ENCODE results near the gene METAP1.
"Not testable (repeated sequence)": the region's sequence is repeated elsewhere in the genome, so short reads cannot be mapped to it uniquely, and the experiment has no call there.

Gene METAP1

DNA sequence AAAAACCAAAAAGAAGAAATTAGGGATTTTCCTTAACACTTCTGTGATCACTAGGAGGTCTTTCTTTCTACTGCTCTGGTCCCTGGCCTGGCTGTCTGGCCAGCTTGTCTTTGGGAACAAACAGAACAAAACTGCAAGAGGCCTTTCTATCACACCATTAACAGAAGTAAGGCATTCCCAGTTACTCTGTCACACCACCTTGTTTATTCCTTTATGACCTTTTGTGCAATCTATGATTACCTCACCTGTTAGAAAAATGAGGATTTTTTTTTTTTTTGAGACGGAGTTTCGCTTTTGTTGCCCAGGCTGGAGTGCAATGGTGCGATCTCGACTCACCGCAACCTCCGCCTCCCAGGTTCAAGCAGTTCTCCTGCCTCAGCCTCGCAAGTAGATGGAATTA lies 3.0 kb downstream of the METAP1 start:
- DNase-seq = no peak

DNA sequence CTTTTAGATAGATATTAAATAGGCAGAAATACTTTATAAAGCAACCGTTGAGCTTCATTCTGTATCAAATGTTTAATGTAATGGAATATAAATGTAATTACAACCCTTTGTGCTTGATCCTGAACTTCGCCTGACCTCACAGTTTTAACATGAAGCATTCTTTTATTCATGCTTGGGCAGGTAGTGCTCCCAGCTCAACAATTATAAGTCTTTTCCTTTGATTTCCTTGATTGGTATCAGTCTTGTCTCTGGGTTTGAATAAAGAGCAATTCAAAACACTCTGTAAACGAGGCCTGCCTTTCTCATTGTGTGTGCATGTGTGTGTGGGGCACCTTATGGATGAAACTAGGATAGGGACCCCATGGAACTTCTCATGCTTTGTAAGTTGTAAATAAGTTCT lies 6.8 kb downstream of the METAP1 start:
- no peak for DNase-seq

- DNase-seq = no peak
These were observed 12.5 kb downstream of the METAP1 start for GRCh38 chr4:99008051-99008450.

- DNase-seq = no peak
These were observed 16.4 kb downstream of the METAP1 start for GRCh38 chr4:99011910-99012309.

DNA sequence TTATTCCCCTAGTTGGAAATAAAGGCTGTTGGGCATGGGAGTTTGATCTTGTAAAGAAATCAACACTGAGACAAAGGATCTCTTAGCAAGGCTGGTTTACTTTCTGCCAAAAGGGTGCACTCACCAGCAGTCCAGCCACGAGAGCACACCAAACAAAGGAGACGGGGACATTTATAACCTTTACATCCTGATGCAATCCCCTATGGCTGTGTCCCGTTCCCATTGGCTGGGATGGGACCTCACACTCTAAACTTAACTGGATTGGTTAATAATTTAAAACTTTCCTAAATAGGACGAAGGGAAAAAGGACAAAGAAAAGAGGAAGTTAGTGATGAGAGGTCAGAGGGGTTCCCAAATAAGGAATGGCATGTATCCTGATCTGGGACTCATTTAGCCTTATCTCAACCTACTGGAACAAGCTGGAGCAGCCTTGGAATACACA lies 17.9 kb downstream of the METAP1 start:
- no peak for DNase-seq

DNA sequence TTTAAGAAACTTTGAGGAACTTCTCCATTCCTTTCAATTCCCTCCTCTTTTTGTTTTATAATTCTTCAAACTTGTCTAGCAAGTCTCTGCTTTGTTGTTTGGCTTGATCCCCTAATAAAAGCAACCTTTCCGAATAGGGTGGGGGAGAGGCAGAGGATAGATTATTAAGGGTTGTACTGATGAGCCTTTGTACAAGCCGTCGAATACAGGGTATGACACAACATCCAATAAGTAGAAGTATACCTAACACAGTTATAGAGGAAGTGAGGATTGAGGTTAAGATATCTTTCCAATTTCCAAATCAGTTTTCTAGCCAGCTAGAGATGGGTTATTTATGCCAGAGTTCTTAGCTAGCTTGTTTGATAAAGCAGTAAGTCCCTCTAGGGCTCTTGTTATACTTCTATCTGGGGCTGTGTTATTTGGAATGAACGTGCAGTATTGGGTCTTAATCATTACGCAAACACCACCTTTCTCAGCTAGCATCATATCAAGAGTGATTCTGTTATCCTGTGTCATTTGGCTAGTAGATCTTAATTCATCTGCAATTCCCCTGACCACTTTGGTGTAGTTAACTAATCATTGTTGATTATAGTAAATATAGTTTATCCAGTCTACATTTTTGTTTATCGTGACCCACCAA lies 18.5 kb downstream of the METAP1 start:
- DNase-seq = no peak

DNA sequence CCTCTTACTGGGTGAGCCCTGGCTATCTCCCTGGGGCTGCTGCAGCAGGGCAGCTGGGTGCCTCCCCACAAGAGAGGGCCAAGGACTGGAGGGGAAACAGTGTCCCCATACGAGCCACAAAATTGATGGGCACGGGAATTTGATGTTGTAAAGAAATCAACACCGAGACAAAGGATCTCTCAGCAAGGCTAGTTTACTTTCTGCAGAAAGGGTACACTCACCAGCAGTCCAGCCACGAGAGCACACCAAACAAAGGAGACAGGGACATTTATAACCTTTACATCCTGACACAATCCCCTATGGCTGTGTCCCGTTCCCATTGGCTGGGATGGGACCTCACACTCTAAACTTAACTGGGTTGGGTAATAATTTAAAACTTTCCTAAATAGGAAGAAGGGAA lies 25.9 kb downstream of the METAP1 start:
- DNase-seq = no peak

DNA sequence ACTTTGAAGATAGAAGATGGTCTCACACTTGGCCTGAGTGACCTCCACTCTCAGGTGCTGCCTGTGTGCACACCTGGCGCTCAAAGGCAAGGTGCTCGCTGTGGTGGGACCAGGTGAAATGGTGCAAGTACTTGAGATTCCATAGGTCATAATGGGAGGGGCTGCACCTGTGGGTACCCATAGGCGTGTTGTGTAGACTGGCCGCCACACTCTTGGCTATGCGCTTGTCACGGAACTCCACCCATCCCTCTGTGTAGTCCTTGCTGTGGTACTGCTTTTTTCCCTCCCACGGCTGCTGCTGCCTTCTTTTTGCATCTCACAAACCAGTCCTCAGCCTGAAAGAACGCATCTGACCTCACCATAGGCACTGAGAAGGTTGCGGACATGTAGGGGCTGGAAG lies 27.0 kb downstream of the METAP1 start:
- DNase-seq = no peak

GRCh38 chr4:99023800-99024251 lies 28.3 kb downstream of the METAP1 start:
- DNase-seq = not testable (repeated sequence)

- no peak for DNase-seq
These were observed 29.2 kb downstream of the METAP1 start for GRCh38 chr4:99024481-99025275.

DNA sequence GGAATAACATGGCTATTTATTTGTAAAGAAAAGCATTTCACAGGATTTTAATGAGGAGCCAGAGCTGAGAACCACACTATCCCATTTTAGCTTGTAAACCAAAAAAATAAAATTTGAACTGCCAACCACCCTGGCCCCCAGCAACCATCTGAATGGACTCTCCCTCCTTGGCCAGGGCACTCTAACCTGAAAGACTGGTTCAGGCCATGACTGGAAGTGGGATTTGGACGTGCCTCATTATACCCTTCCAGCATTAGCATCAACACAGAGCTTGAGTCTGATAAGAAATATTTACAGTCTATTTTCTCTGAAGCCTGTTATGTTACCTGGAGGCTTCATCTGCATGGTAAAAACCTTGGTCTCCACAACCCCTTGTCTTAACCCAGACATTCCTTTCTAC lies 30.0 kb downstream of the METAP1 start:
- no peak for DNase-seq

DNA sequence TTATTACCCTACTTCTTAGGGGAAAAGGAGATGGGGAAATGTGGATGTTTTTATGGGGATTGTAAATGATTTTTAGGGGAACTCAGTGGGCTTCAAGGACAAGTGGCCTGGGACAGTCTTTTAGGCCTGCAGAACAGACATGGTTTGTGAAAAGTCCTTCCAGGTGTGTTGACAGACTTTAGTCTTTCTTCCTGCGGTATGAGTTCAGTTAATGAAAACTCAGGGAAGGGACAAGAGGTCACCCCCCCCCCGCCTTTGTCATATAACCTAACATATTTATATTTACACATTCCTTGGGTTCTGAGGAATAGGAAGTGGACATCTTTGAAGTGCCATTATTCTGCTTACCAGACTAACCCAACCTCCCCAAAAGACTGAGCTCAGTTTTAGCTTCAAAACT lies 31.8 kb downstream of the METAP1 start:
- no peak for DNase-seq

- DNase-seq = no peak
These were observed 32.7 kb downstream of the METAP1 start for GRCh38 chr4:99028187-99028586.

- no peak for DNase-seq
These were observed 33.7 kb downstream of the METAP1 start for GRCh38 chr4:99029018-99029735.

GRCh38 chr4:99029852-99030251 lies 34.3 kb downstream of the METAP1 start:
- DNase-seq = no peak

- no peak for DNase-seq
These were observed 38.4 kb downstream of the METAP1 start for GRCh38 chr4:99033956-99034355.

GRCh38 chr4:99038213-99038612 lies 42.7 kb downstream of the METAP1 start:
- DNase-seq = no peak

- DNase-seq = no peak
These were observed 47.8 kb downstream of the METAP1 start for GRCh38 chr4:99043346-99043745.

- DNase-seq = no peak
These were observed 52.2 kb downstream of the METAP1 start for GRCh38 chr4:99047710-99048109.

- DNase-seq = no peak
These were observed 57.4 kb downstream of the METAP1 start for GRCh38 chr4:99052902-99053301.

DNA sequence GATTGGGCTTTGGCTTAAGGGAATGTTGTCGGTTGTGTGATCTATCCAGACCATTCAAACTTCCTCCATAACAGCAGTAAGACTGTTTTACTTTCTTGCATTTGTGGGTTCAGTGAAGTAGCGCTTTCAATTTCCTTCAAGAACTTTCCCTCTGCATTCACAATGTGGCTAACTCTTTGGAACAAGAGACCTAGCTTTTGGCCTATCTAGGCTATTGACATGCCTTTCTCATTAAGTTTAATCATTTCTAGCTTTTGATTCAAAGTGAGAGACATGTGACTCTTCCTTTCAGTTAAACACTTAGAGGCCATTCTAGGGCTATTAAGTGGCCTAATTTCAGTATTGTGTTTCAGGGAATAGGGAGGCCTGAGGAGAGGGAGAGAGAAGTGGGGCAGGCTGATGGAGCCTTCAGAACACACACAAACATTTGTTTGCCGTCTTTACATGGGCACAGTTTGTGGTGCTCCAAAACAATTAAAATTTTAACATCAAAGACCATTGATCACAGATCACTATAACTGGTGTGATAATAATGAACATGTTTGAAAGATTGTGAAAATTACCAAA lies 59.0 kb downstream of the METAP1 start:
- DNase-seq = no peak

- DNase-seq = no peak
These were observed 62.7 kb downstream of the METAP1 start for GRCh38 chr4:99058228-99058627.

DNA sequence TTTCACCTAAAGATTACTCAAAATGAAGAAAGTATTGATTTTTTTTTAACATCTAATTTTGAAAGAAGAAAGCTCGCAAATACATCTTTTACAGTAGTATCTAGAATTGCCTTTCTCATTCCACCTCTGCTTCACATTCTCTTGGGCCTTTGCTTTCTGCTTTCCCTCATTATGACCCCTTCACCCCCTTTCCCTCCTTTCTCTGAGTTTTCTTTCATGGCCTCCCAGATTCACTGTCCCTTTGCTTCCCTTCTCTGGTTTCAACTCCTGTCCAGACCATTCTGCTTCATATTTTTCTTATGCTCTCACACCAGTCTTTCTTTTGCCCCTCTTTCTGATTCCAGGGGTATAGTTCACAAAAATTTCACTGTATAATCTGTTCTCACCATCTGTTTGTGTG lies 64.0 kb downstream of the METAP1 start:
- DNase-seq = no peak

Measured in NCI-H187 (cell line).